ENCODE data around the gene LRSAM1. TPM values are rescaled to one million over a fixed set of nuclear protein-coding genes. Genes with fewer than 3 reads are reported as not detected.
A peak's percentile ranks its signal among the peaks of the same experiment; 100 is the strongest.

Gene LRSAM1
- total and polyA plus RNA-seq, 2 donors from 2014 or later, result 15.8 to 24.6 TPM

DNA sequence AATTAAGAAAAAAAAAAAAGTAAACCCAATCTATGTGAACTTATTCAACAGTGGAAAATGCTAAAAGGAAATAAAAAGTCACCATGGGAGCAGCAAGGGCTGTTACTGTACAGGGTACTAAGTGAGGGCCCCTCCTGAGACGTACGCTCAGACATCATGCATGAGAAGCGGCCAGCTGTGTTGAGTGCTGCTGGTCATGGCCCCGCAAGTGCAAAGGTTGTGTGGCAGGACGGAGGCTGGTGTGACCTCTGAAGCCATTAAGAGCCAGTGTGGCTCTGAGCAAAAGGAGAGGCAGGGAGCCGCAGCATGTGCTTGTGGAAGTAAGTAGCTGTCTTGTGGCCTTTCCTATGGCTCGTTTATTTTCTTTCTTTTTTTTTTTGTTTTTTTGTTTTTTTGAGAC, 30.3 kb upstream of the LRSAM1 start:
- Histone ChIP-seq H3K4me1 (ENCODE audit: control insufficient read depth in 2 of 3, insufficient read depth in 2 of 3, low read depth in 1 of 3, low read length in 3 of 3) (peaks cover 0 to 17% (median 15%) of the 10 kb centered on the region in 3 donors), H3K27me3 (ENCODE audit: control insufficient read depth, insufficient read depth, low read length) (no peaks in the 10 kb centered on the region), H3K9ac (ENCODE audit: low read length in 3 of 3) (no peak overlapping the region), H3K4me3 (ENCODE audit: low read length in 3 of 3) (no peak overlapping the region), H3K9me3 (ENCODE audit: control insufficient read depth in 2 of 3, insufficient read depth in 1 of 3, low read length in 3 of 3) (no peaks in the 10 kb centered on the region), H3K27ac (ENCODE audit: low read depth in 2 of 2, low read length in 2 of 2) (no peak overlapping the region), H3K36me3 (ENCODE audit: control insufficient read depth in 2 of 3, insufficient read depth in 3 of 3, low read length in 3 of 3) (no peaks in the 10 kb centered on the region)
- TF ChIP-seq, protein P1, sequence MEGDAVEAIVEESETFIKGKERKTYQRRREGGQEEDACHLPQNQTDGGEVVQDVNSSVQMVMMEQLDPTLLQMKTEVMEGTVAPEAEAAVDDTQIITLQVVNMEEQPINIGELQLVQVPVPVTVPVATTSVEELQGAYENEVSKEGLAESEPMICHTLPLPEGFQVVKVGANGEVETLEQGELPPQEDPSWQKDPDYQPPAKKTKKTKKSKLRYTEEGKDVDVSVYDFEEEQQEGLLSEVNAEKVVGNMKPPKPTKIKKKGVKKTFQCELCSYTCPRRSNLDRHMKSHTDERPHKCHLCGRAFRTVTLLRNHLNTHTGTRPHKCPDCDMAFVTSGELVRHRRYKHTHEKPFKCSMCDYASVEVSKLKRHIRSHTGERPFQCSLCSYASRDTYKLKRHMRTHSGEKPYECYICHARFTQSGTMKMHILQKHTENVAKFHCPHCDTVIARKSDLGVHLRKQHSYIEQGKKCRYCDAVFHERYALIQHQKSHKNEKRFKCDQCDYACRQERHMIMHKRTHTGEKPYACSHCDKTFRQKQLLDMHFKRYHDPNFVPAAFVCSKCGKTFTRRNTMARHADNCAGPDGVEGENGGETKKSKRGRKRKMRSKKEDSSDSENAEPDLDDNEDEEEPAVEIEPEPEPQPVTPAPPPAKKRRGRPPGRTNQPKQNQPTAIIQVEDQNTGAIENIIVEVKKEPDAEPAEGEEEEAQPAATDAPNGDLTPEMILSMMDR (IDR thresholded peaks at IDR 0.05; ENCODE audit: borderline replicate concordance, extremely low read depth, insufficient read depth), result no peak
- FAIRE-seq, result no peak
- intact Hi-C loops (cut with DNase I), result no loop called here
- DNase-seq, result peak in 1 of 5 donors; percentile 44

DNA sequence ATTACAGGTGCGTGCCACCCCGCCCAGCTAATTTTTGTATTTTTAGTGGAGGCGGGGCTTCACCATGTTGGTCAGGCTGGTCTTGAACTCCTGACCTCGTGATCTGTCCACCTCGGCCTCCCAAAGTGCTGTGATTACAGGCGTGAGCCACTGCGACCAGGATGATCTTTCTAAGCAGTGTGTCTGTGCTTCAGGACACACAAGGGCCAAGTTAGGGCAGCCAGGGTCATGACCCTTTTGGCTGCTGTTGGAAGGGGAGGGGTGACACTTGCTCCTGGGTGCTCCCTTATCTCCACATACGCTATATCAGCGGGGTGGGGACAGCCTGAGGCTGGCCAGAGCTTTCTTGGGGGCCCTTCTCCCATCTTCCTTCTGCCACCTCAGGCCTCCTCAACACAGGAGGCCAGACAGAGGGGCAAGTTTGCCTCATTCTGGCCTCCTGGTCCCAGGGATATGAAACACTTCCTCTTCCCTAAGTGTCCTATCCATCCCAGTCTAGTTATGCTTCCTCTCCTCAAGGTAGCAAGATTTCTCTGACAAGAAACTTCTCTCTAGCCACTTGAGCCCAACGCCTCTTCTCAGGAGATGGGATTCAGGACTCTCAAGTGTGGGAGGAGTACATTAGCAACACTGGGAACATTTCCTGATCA, 29.1 kb upstream of the LRSAM1 start:
- Histone ChIP-seq H3K27ac (ENCODE audit: low read depth in 2 of 2, low read length in 2 of 2) (no peak overlapping the region), H3K27me3 (ENCODE audit: control insufficient read depth, insufficient read depth, low read length) (no peaks in the 10 kb centered on the region), H3K9ac (ENCODE audit: low read length in 3 of 3) (no peak overlapping the region), H3K4me3 (ENCODE audit: low read length in 3 of 3) (peak overlapping the region in 1 of 3 donors; percentile 97), H3K9me3 (ENCODE audit: control insufficient read depth in 2 of 3, insufficient read depth in 1 of 3, low read length in 3 of 3) (no peaks in the 10 kb centered on the region), H3K36me3 (ENCODE audit: control insufficient read depth in 2 of 3, insufficient read depth in 3 of 3, low read length in 3 of 3) (no peaks in the 10 kb centered on the region), H3K4me1 (ENCODE audit: control insufficient read depth in 2 of 3, insufficient read depth in 2 of 3, low read depth in 1 of 3, low read length in 3 of 3) (peaks cover 0 to 17% (median 15%) of the 10 kb centered on the region in 3 donors)
- FAIRE-seq (no peak), DNase-seq (peak in 1 of 5 donors; percentile 47)
- TF ChIP-seq, protein P1 (IDR thresholded peaks at IDR 0.05; ENCODE audit: borderline replicate concordance, extremely low read depth, insufficient read depth), result no peak
- intact Hi-C loops (cut with DNase I), result no loop called here

DNA sequence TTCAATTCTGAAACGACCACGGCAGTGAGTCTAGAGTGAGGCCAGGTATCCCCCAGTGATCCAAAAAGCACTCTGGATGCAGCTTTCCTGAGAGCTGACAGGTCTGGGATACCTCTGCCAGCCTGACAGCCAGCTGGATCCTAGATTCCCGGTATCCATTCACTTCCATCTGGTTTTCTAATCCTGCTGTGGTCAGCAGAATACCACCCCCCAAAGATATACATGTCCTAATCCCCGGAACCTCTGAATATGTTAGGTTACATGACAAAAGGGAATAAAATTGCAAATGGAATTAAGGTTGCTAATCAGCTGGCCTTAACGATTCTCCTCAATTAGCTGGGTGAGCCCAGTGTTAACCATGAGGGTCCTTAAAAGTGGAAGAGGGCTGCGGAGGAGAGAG, 28.5 kb upstream of the LRSAM1 start:
- Histone ChIP-seq H3K9me3 (ENCODE audit: control insufficient read depth in 2 of 3, insufficient read depth in 1 of 3, low read length in 3 of 3) (no peaks in the 10 kb centered on the region), H3K4me3 (ENCODE audit: low read length in 3 of 3) (peak overlapping the region in 2 of 3 donors; percentile 86 to 97), H3K9ac (ENCODE audit: low read length in 3 of 3) (peak overlapping the region in 1 of 3 donors; percentile 93), H3K27ac (ENCODE audit: low read depth in 2 of 2, low read length in 2 of 2) (no peak overlapping the region), H3K27me3 (ENCODE audit: control insufficient read depth, insufficient read depth, low read length) (no peaks in the 10 kb centered on the region), H3K4me1 (ENCODE audit: control insufficient read depth in 2 of 3, insufficient read depth in 2 of 3, low read depth in 1 of 3, low read length in 3 of 3) (peaks cover 0 to 17% (median 15%) of the 10 kb centered on the region in 3 donors), H3K36me3 (ENCODE audit: control insufficient read depth in 2 of 3, insufficient read depth in 3 of 3, low read length in 3 of 3) (no peaks in the 10 kb centered on the region)
- TF ChIP-seq, protein P1 (IDR thresholded peaks at IDR 0.05; ENCODE audit: borderline replicate concordance, extremely low read depth, insufficient read depth), result no peak
- DNase-seq (no peak), FAIRE-seq (no peak)
- intact Hi-C loops (cut with DNase I), result no loop called here

Measured in kidney (tissue), 14 donors.